Trophoblast cell (in vitro differentiated cells and primary cell): ENCODE measurements around the gene TCIRG1.

Experiments used
- DNase-seq, 2 donors: peaks; one replicate each; pipeline ENCODE4 v3.0.0-alpha.2; 2016
- H2AFZ ChIP-seq: 2 replicates; pipeline ENCODE4 v1.6.1; 2013; ENCODE audit warnings: low read length, moderate library complexity, mild to moderate bottlenecking; ENCODE audit not compliant: insufficient read depth, poor library complexity
- H2AK5ac ChIP-seq: 2 replicates; pipeline ENCODE4 v1.6.1; 2013; ENCODE audit warnings: mild to moderate bottlenecking, low read length
- H2BK120ac ChIP-seq: 2 replicates; pipeline ENCODE4 v1.6.1; 2013; ENCODE audit warnings: low read length, mild to moderate bottlenecking, moderate library complexity; ENCODE audit not compliant: insufficient read depth, poor library complexity
- H2BK12ac ChIP-seq: 2 replicates; pipeline ENCODE4 v1.6.1; 2013; ENCODE audit warnings: mild to moderate bottlenecking, low read length, moderate library complexity
- H2BK5ac ChIP-seq: 2 replicates; pipeline ENCODE4 v1.6.1; 2013; ENCODE audit warnings: low read length, low read depth, moderate library complexity, mild to moderate bottlenecking; ENCODE audit not compliant: poor library complexity
- H3K14ac ChIP-seq: 2 replicates; pipeline ENCODE4 v1.6.1; 2013; ENCODE audit warnings: mild to moderate bottlenecking, low read length
- H3K18ac ChIP-seq: 2 replicates; pipeline ENCODE4 v1.6.1; 2013; ENCODE audit warnings: mild to moderate bottlenecking, low read length
- H3K23ac ChIP-seq: 2 replicates; pipeline ENCODE4 v1.6.1; 2013; ENCODE audit warnings: low read length
- H3K27ac ChIP-seq: 2 replicates; pipeline ENCODE4 v1.5.1; 2013; ENCODE audit warnings: low read depth, mild to moderate bottlenecking, inconsistent platforms, low read length, moderate library complexity
- H3K27me3 ChIP-seq: 2 replicates; pipeline ENCODE4 v1.6.1; 2013; ENCODE audit warnings: inconsistent platforms, mild to moderate bottlenecking, low read length, moderate library complexity; ENCODE audit not compliant: insufficient read depth
- H3K36me3 ChIP-seq, 2 experiments: 1 replicate in 1 of 2; 2 replicates in 1 of 2; pipeline ENCODE4 v1.6.1; 2013; ENCODE audit warnings: low read length in 2 of 2, mild to moderate bottlenecking in 2 of 2, moderate library complexity in 1 of 2; ENCODE audit not compliant: insufficient read depth in 2 of 2, control insufficient read depth in 1 of 2
- H3K4ac ChIP-seq: 2 replicates; pipeline ENCODE4 v1.6.1; 2013; ENCODE audit warnings: low read depth, mild to moderate bottlenecking, low read length, moderate library complexity
- H3K4me1 ChIP-seq, 2 experiments: 1 replicate in 1 of 2; 2 replicates in 1 of 2; pipeline ENCODE4 v1.6.1; 2013; ENCODE audit warnings: low read length in 2 of 2, mild to moderate bottlenecking in 2 of 2, moderate library complexity in 1 of 2; ENCODE audit not compliant: insufficient read depth in 2 of 2, control insufficient read depth in 1 of 2
- H3K4me2 ChIP-seq: 2 replicates; pipeline ENCODE4 v1.6.1; 2013; ENCODE audit warnings: inconsistent platforms, mild to moderate bottlenecking, low read length, moderate library complexity
- H3K4me3 ChIP-seq: 2 replicates; pipeline ENCODE4 v1.5.1; 2013; ENCODE audit warnings: mild to moderate bottlenecking, low read depth, low read length, inconsistent platforms
- H3K79me1 ChIP-seq: one replicate; pipeline ENCODE4 v1.6.1; 2013; ENCODE audit warnings: low read length
- H3K79me2 ChIP-seq: 2 replicates; pipeline ENCODE4 v1.6.1; 2013; ENCODE audit warnings: low read length, mild to moderate bottlenecking; ENCODE audit not compliant: control insufficient read depth, insufficient read depth, poor library complexity
- H3K9ac ChIP-seq: 2 replicates; pipeline ENCODE4 v1.6.1; 2013; ENCODE audit warnings: mild to moderate bottlenecking, low read length
- H3K9me3 ChIP-seq: 2 replicates; pipeline ENCODE4 v1.6.1; 2013; ENCODE audit warnings: low read depth, mild to moderate bottlenecking, control low read depth, inconsistent platforms, low read length; ENCODE audit not compliant: insufficient read depth
- H4K12ac ChIP-seq: 2 replicates; pipeline ENCODE4 v1.6.1; 2013; ENCODE audit warnings: low read depth, mild to moderate bottlenecking, low read length, moderate library complexity
- H4K8ac ChIP-seq: 2 replicates; pipeline ENCODE4 v1.6.1; 2013; ENCODE audit warnings: low read depth, mild to moderate bottlenecking, low read length, moderate library complexity
- H4K91ac ChIP-seq: one replicate; pipeline ENCODE4 v1.6.1; 2013; ENCODE audit warnings: low read depth, mild to moderate bottlenecking, low read length, moderate library complexity
- WGBS: extraction: QIAGEN DNeasy Blood & Tissue Kit; methylation state at CpG from one replicate; pipeline ENCODE4 v1.1.7; 2013; ENCODE audit warnings: missing lambda C conversion rate; ENCODE audit not compliant: insufficient read length, insufficient coverage; ENCODE audit errors: extremely low coverage; 5-methylcytosine and 5-hydroxymethylcytosine counted together

TCIRG1 gene

DNA sequence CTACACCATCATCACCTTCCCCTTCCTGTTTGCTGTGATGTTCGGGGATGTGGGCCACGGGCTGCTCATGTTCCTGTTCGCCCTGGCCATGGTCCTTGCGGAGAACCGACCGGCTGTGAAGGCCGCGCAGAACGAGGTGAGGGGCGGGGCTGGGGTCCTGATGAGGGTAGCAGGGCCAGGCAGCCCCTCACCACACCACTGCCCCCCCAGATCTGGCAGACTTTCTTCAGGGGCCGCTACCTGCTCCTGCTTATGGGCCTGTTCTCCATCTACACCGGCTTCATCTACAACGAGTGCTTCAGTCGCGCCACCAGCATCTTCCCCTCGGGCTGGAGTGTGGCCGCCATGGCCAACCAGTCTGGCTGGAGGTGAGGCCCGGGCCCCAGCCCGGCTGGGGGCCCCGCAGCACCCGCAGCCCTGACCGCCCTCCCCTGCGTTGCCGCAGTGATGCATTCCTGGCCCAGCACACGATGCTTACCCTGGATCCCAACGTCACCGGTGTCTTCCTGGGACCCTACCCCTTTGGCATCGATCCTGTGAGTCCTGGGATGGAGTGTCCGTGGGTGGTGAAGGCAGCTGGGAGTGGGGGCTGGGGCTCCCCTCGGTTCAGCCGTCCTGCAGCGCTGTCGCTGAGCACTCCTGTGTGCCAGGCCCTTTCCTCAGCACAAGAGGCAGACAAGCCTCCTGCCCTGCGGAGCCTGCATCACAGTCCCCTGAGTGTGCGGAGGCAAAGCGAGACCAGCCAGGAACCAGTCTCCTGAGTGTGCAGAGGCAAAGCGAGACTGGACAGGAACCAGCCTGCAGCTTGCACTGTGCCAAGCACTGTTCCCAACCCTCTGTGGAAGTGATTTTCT is 8.8 kb downstream of the TCIRG1 start:
- Histone ChIP-seq H3K23ac (no peak overlapping the region), H3K27me3 (no peaks in the 10 kb centered on the region), H3K14ac (no peak overlapping the region), H2AK5ac (no peak overlapping the region), H3K4me1 (no peaks in the 10 kb centered on the region), H4K12ac (no peak overlapping the region), H3K79me2 (no peaks in the 10 kb centered on the region), H3K9ac (no peak overlapping the region), H2BK120ac (no peak overlapping the region), H4K8ac (no peak overlapping the region), H3K4me2 (no peak overlapping the region), H3K4ac (no peak overlapping the region), H3K36me3 (peaks cover 72 to 78% of the 10 kb centered on the region in 2 experiments), H2BK12ac (no peak overlapping the region), H3K4me3 (no peak overlapping the region), H3K18ac (no peak overlapping the region), H3K27ac (no peak overlapping the region), H2AFZ (no peak overlapping the region), H2BK5ac (no peak overlapping the region), H3K79me1 (no peaks in the 10 kb centered on the region), H4K91ac (no peak overlapping the region), H3K9me3 (peaks cover 3% of the 10 kb centered on the region)
- DNase-seq = peak; percentile 83 to 84
- no CpG with 5 or more reads among the region's 37 CpGs for WGBS

DNA sequence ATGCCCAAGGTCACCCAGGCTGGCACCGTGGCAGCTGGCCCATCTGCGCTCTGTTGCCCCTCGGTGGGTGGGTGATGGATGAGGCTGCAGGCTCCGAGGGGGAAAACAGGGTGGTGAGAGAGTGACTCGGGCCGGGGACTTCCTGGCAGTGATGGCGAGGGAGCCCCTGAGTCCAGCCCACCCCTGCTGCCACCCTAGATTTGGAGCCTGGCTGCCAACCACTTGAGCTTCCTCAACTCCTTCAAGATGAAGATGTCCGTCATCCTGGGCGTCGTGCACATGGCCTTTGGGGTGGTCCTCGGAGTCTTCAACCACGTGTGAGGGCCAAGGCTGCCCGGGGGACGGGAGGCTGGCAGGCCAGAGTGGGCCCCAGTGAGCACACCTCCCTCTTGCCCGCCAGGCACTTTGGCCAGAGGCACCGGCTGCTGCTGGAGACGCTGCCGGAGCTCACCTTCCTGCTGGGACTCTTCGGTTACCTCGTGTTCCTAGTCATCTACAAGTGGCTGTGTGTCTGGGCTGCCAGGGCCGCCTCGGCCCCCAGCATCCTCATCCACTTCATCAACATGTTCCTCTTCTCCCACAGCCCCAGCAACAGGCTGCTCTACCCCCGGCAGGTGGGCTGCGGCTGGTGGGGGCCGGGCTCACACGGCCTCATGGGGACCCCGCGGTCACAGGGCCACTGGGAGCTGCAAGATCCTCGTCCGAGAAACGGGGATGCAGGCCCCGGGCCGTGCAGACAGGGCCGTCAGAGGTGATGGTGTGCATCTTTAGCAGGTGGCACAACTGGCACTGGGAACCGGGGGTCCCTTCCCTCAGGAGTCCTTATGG is 10.1 kb downstream of the TCIRG1 start:
- Histone ChIP-seq H4K8ac (no peak overlapping the region), H4K12ac (no peak overlapping the region), H2AFZ (no peak overlapping the region), H3K27ac (no peak overlapping the region), H3K27me3 (no peaks in the 10 kb centered on the region), H4K91ac (no peak overlapping the region), H2BK5ac (no peak overlapping the region), H3K9ac (no peak overlapping the region), H3K4ac (no peak overlapping the region), H3K4me3 (peak overlapping the region; percentile 9), H3K4me1 (no peaks in the 10 kb centered on the region), H3K79me1 (no peaks in the 10 kb centered on the region), H3K79me2 (no peaks in the 10 kb centered on the region), H3K18ac (no peak overlapping the region), H3K36me3 (peaks cover 72 to 77% of the 10 kb centered on the region in 2 experiments), H3K4me2 (no peak overlapping the region), H3K23ac (no peak overlapping the region), H3K14ac (no peak overlapping the region), H3K9me3 (peaks cover 3% of the 10 kb centered on the region), H2AK5ac (no peak overlapping the region), H2BK12ac (no peak overlapping the region), H2BK120ac (no peak overlapping the region)
- no peak for DNase-seq
- WGBS = no CpG with 5 or more reads among the region's 35 CpGs

DNA sequence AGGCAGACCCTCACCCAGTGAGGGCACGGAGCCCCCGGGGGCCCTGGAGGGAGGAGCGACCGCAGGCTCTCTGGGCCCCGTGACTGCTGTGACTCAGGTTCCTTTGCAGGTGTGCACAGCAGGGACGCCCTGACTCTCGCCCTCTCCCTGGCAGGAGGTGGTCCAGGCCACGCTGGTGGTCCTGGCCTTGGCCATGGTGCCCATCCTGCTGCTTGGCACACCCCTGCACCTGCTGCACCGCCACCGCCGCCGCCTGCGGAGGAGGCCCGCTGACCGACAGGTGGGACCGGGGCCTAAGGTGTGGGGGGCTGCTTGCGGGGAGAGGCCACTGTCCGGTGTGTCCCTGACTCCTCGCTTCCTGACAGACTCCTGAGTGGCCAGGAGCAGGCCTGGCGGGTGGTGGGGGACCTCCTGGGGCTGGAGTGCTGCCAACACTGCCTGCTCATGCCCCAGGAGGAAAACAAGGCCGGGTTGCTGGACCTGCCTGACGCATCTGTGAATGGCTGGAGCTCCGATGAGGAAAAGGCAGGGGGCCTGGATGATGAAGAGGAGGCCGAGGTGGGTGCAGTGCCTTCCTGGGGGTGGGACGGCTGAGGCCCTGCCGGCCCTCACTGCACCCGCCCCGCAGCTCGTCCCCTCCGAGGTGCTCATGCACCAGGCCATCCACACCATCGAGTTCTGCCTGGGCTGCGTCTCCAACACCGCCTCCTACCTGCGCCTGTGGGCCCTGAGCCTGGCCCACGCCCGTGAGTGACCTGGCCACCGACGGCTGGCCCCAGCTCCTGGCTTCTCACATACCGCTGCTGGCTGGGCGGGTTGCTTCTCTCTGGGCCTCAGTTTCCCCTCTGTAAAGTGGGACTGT is 10.9 kb downstream of the TCIRG1 start:
- Histone ChIP-seq H4K12ac (no peak overlapping the region), H3K9me3 (peaks cover 3% of the 10 kb centered on the region), H2BK120ac (no peak overlapping the region), H2BK12ac (no peak overlapping the region), H3K4ac (no peak overlapping the region), H3K14ac (no peak overlapping the region), H3K23ac (no peak overlapping the region), H3K9ac (no peak overlapping the region), H3K18ac (no peak overlapping the region), H3K36me3 (peaks cover 66 to 74% of the 10 kb centered on the region in 2 experiments), H3K79me1 (no peaks in the 10 kb centered on the region), H3K4me2 (no peak overlapping the region), H3K27ac (no peak overlapping the region), H2AFZ (no peak overlapping the region), H3K4me3 (no peak overlapping the region), H4K8ac (no peak overlapping the region), H3K27me3 (no peaks in the 10 kb centered on the region), H2BK5ac (no peak overlapping the region), H3K4me1 (no peaks in the 10 kb centered on the region), H3K79me2 (no peaks in the 10 kb centered on the region), H2AK5ac (no peak overlapping the region), H4K91ac (no peak overlapping the region)
- WGBS = no CpG with 5 or more reads among the region's 40 CpGs
- DNase-seq = no peak

DNA sequence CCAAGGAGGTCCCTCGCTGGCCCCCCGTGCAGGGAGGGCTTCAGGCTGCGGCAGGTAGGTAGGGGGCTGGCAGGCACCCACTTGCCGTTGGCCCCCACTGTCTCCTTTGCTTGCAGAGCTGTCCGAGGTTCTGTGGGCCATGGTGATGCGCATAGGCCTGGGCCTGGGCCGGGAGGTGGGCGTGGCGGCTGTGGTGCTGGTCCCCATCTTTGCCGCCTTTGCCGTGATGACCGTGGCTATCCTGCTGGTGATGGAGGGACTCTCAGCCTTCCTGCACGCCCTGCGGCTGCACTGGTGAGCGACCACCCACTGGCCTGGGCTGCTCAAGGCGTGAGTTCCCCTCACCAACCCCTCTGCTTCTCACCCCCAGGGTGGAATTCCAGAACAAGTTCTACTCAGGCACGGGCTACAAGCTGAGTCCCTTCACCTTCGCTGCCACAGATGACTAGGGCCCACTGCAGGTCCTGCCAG is 11.6 kb downstream of the TCIRG1 start:
- H2BK12ac ChIP-seq = no peak overlapping the region
- H3K4me2 ChIP-seq = no peak overlapping the region
- H3K27me3 ChIP-seq = no peaks in the 10 kb centered on the region
- no peak overlapping the region for H3K14ac ChIP-seq
- no peak overlapping the region for H4K12ac ChIP-seq
- no peak overlapping the region for H3K4me3 ChIP-seq
- no peak overlapping the region for H2AK5ac ChIP-seq
- peaks cover 63 to 68% of the 10 kb centered on the region in 2 experiments for H3K36me3 ChIP-seq
- no peak overlapping the region for H3K4ac ChIP-seq
- no peaks in the 10 kb centered on the region for H3K79me1 ChIP-seq
- H3K79me2 ChIP-seq = no peaks in the 10 kb centered on the region
- H2BK5ac ChIP-seq = no peak overlapping the region
- no peaks in the 10 kb centered on the region for H3K4me1 ChIP-seq
- no peak overlapping the region for H2AFZ ChIP-seq
- no peak overlapping the region for H4K8ac ChIP-seq
- no peak overlapping the region for H3K18ac ChIP-seq
- H3K23ac ChIP-seq = no peak overlapping the region
- H3K27ac ChIP-seq = no peak overlapping the region
- no peak overlapping the region for H3K9ac ChIP-seq
- no peak for DNase-seq
- WGBS = no CpG with 5 or more reads among the region's 18 CpGs
- no peaks in the 10 kb centered on the region for H3K9me3 ChIP-seq
- no peak overlapping the region for H2BK120ac ChIP-seq
- H4K91ac ChIP-seq = no peak overlapping the region
